ENCODE data around the gene ENAM. TPM values are rescaled to one million over a fixed set of nuclear protein-coding genes. Genes with fewer than 3 reads are reported as not detected.

The ENAM gene
- total and polyA plus RNA-seq, 2 of the 13 experiments (the other 11 are each of a cell fraction or from before 2014, with no cell fraction given) = not detected

- peak; percentile 74 for TF ChIP-seq PATZ1 (CRISPR knock-in tag; IDR thresholded peaks at IDR 0.05)
- peak; percentile 92 for TF ChIP-seq MAX (IDR thresholded peaks at IDR 0.05)
- TF ChIP-seq GTF3A (CRISPR knock-in tag; conservative IDR thresholded peaks at IDR 0.05) = 0 out of 2 replicates have a peak, but pooled peaks have one; percentile 74
- peak; percentile 77; the same call in 1 of the 2 replicates for TF ChIP-seq ZNF652 (CRISPR knock-in tag; IDR thresholded peaks at IDR 0.05; ENCODE audit: borderline replicate concordance, low read depth)
- TF ChIP-seq KDM3A (CRISPR knock-in tag; IDR thresholded peaks at IDR 0.05; ENCODE audit: low read depth) = peak; percentile 80
- no peak for TF ChIP-seq BCLAF1 (IDR thresholded peaks at IDR 0.05)
- TF ChIP-seq ZBTB4 (CRISPR knock-in tag; IDR thresholded peaks at IDR 0.05; ENCODE audit: borderline replicate concordance) = 0 out of 2 replicates have a peak, but pooled peaks have one; percentile 21
- TF ChIP-seq ZZZ3 (CRISPR knock-in tag; IDR thresholded peaks at IDR 0.05; ENCODE audit: borderline replicate concordance) = peak; percentile 98; the same call in 1 of the 2 replicates
- peak; percentile 40; the same call in 1 of the 2 replicates for TF ChIP-seq NFYC (CRISPR knock-in tag; IDR thresholded peaks at IDR 0.05)
- TF ChIP-seq ZNF619 (CRISPR knock-in tag; IDR thresholded peaks at IDR 0.05) = no peak; the same call in 1 of the 2 replicates
- 0 out of 4 replicates have a peak, but pooled peaks of 1 of the 2 experiments have one; percentile 30 for TF ChIP-seq ATF4 (CRISPR knock-in tag; IDR thresholded peaks at IDR 0.05)
- peak; percentile 66 for TF ChIP-seq BORCS8-MEF2B (CRISPR knock-in tag; IDR thresholded peaks at IDR 0.05)
- no peak for TF ChIP-seq SNAPC5 (CRISPR knock-in tag; IDR thresholded peaks at IDR 0.05; ENCODE audit: borderline replicate concordance)
- peak; percentile 97 for TF ChIP-seq THAP11 (CRISPR knock-in tag; IDR thresholded peaks at IDR 0.05)
- TF ChIP-seq ZNF883 (CRISPR knock-in tag; IDR thresholded peaks at IDR 0.05; ENCODE audit: not compliant biosample characterization) = peak; percentile 45
- no peak for TF ChIP-seq ZNF713 (CRISPR knock-in tag; IDR thresholded peaks at IDR 0.05)
- peak in 1 of 2 experiments; percentile 93; a peak in 2 of 4 replicates for TF ChIP-seq KLF16 (CRISPR knock-in tag; IDR thresholded peaks at IDR 0.05)
- TF ChIP-seq FOXM1 (CRISPR knock-in tag; IDR thresholded peaks at IDR 0.05) = no peak
These were observed 59.6 kb downstream of the ENAM start, which contains the start of gene UTP3 (continued) for GRCh38 chr4:70687821-70688794.
